ENCODE measurements around the gene THRA. TPM values are rescaled to one million over a fixed set of nuclear protein-coding genes. Genes with fewer than 3 reads are reported as not detected.

The THRA gene
- total RNA-seq, 4 donors from 2014 or later, result 19.7 to 124 (median 63.1) TPM

- TF ChIP-seq CTCF (IDR thresholded peaks at IDR 0.05) (peak in 3 of 4 experiments; percentile 21 to 31 (median 26)), POLR2A (IDR thresholded peaks at IDR 0.05) (no peak)
- peak; percentile 57 to 82 for DNase-seq
- no peaks in the 10 kb centered on the region for H3K27me3 ChIP-seq
- peak overlapping the region; percentile 98 for H3K27ac ChIP-seq
- H3K4me3 ChIP-seq, result peak overlapping the region; percentile 22 to 35
- H3K9me3 ChIP-seq, result no peaks in the 10 kb centered on the region
- peaks cover 13 to 38% of the 10 kb centered on the region in 2 donors for H3K4me1 ChIP-seq
- no peaks in the 10 kb centered on the region for H3K36me3 ChIP-seq
- intact Hi-C loops (cut with DNase I; ENCODE audit: low total_unique reads), result loop anchor here (10.0 kb wide), 1 partner anchor 55 kb away; the partner anchor contains the start of gene CSF3
These were observed 7.3 kb downstream of the THRA start for GRCh38 chr17:40069751-40070708.

GRCh38 chr17:40070709-40071312, 8.0 kb downstream of the THRA start:
- H3K9me3 ChIP-seq, result no peaks in the 10 kb centered on the region
- H3K36me3 ChIP-seq, result no peaks in the 10 kb centered on the region
- H3K4me1 ChIP-seq, result peaks cover 12 to 44% of the 10 kb centered on the region in 2 donors
- intact Hi-C loops (cut with DNase I; ENCODE audit: low total_unique reads), result loop anchor here (10.0 kb wide), 1 partner anchor 56 kb away; the partner anchor contains the start of gene CSF3
- H3K4me3 ChIP-seq, result peak overlapping the region in 1 of 2 donors; percentile 35
- peak overlapping the region; percentile 98 for H3K27ac ChIP-seq
- no peaks in the 10 kb centered on the region for H3K27me3 ChIP-seq
- no peak for TF ChIP-seq POLR2A (IDR thresholded peaks at IDR 0.05)
- no peak for TF ChIP-seq CTCF (IDR thresholded peaks at IDR 0.05)
- DNase-seq, result no peak

- Histone ChIP-seq H3K4me3 (peak overlapping the region in 1 of 2 donors; percentile 21), H3K27me3 (no peaks in the 10 kb centered on the region), H3K9me3 (no peaks in the 10 kb centered on the region), H3K36me3 (no peaks in the 10 kb centered on the region), H3K4me1 (peaks cover 14 to 50% of the 10 kb centered on the region in 2 donors), H3K27ac (peak overlapping the region; percentile 98)
- TF ChIP-seq POLR2A (IDR thresholded peaks at IDR 0.05), result peak; percentile 22 to 38
- no peak for TF ChIP-seq CTCF (IDR thresholded peaks at IDR 0.05)
- intact Hi-C loops (cut with DNase I; ENCODE audit: low total_unique reads), result loop anchor here (10.0 kb wide), 1 partner anchor 57 kb away; the partner anchor contains the start of gene CSF3
- peak; percentile 76 to 80 for DNase-seq
These were observed 8.7 kb downstream of the THRA start for GRCh38 chr17:40071313-40072039.

- Histone ChIP-seq H3K27me3 (no peaks in the 10 kb centered on the region), H3K4me1 (peaks cover 14 to 50% of the 10 kb centered on the region in 2 donors), H3K36me3 (no peaks in the 10 kb centered on the region), H3K9me3 (no peaks in the 10 kb centered on the region), H3K4me3 (peak overlapping the region; percentile 2 to 21), H3K27ac (peak overlapping the region; percentile 98)
- peak; percentile 68 to 79 for DNase-seq
- TF ChIP-seq CTCF (IDR thresholded peaks at IDR 0.05), result no peak
- no peak for TF ChIP-seq POLR2A (IDR thresholded peaks at IDR 0.05)
- intact Hi-C loops (cut with DNase I; ENCODE audit: low total_unique reads), result loop anchor here (10.0 kb wide), 1 partner anchor 57 kb away; the partner anchor contains the start of gene CSF3
These were observed 9.4 kb downstream of the THRA start for GRCh38 chr17:40072040-40072734.
